Measurements from ENCODE around the gene GRIK4.
A peak's percentile ranks its signal among the peaks of the same experiment; 100 is the strongest.

Gene GRIK4

DNA sequence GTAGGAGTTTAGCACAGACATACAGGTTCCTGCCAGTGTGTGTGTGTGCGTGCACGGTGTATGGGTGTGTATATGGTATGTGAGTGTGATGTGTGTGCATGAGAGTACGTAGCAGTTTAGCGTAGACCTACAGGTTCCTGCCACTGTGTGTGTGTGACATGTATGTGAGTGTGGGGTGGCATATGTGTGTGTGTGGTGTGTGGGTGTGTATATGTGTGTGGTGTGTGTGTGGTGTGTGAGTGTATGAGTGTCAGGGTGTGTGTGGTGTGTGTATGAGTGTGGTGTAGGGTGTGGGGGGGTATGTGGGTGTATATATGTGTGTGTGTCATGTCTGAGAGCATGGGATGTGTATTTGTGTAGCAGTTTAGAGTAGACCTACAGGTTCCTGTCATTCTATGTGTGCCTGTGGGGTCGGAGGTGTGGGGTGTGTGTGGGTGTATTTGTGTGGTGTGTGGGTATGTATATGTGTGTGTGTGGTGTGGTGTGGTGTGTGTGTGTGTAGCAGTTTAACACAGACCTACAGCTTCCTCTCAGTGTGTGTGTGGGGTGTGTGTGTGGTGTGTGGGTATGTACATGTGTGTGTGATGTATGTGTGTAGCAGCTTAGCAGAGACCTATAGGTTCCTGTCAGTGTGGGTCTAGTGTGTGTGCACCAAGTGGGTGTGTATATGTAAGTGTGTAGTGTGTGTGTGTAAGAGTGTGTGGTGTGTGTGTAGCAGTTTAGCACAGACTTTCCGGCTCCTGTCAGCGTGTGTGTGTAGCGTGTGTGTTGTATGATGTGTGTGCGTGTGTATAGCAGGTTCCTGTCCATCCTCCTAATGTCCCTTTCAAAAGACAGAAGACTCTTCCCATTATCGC, 480.5 kb downstream of the GRIK4 start:
- no peak overlapping the region for H3K9ac ChIP-seq
- no peaks in the 10 kb centered on the region for H4K20me1 ChIP-seq
- H3K36me3 ChIP-seq = no peaks in the 10 kb centered on the region
- TF ChIP-seq Cebpa-rat (IDR thresholded peaks at IDR 0.05) = no peak
- H3K4me2 ChIP-seq = no peak overlapping the region
- peaks cover 0 to 7% (median 0%) of the 10 kb centered on the region in 10 experiments; a peak in 2 of 20 replicates for H3K4me1 ChIP-seq
- H3K9me3 ChIP-seq (replicated peaks in 1 of 11) = no peaks in the 10 kb centered on the region
- no peak overlapping the region for H3K4me3 ChIP-seq
- no peaks in the 10 kb centered on the region for H3K27me3 ChIP-seq
- no peak overlapping the region for H3K27ac ChIP-seq

- Histone ChIP-seq H3K9ac (no peak overlapping the region), H4K20me1 (no peaks in the 10 kb centered on the region), H3K4me3 (no peak overlapping the region), H3K4me1 (peaks cover 0 to 7% (median 0%) of the 10 kb centered on the region in 10 experiments; a peak in 2 of 20 replicates), H3K27me3 (no peaks in the 10 kb centered on the region), H3K27ac (no peak overlapping the region), H3K36me3 (no peaks in the 10 kb centered on the region), H3K9me3 (replicated peaks in 1 of 11) (no peaks in the 10 kb centered on the region), H3K4me2 (peak overlapping the region in 5 of 11 experiments; percentile 5 to 38 (median 10); a peak in 9 of 22 replicates)
- TF ChIP-seq Cebpa-rat (IDR thresholded peaks at IDR 0.05) = no peak
These were observed 482.7 kb downstream of the GRIK4 start for GRCh38 chr11:120994091-120994859.

DNA sequence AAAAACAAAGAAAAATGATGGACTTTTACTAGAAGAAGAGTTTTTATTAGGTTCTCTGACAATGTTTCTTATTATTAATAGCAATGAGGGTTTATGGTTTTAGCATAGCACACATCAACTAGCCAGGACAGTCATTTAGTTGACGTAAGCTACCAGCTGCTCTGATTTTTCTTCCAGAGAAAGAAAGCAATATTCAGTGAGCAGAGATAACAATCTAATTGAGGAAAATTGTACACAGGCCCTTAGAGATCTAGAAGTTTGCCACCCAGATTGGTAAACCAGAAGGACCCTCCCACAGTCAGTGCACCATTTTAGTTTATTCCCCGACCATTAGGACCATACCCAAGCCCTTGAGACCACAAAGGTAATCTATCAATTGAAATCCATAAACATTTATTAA, 483.6 kb downstream of the GRIK4 start:
- H4K20me1 ChIP-seq = no peaks in the 10 kb centered on the region
- H3K9me3 ChIP-seq (replicated peaks in 1 of 11) = no peaks in the 10 kb centered on the region
- TF ChIP-seq Cebpa-rat (IDR thresholded peaks at IDR 0.05) = no peak
- peaks cover 0 to 7% (median 0%) of the 10 kb centered on the region in 10 experiments; a peak in 2 of 20 replicates for H3K4me1 ChIP-seq
- H3K9ac ChIP-seq = no peak overlapping the region
- H3K27me3 ChIP-seq = no peaks in the 10 kb centered on the region
- H3K4me3 ChIP-seq = no peak overlapping the region
- no peak overlapping the region for H3K4me2 ChIP-seq
- no peaks in the 10 kb centered on the region for H3K36me3 ChIP-seq
- H3K27ac ChIP-seq = no peak overlapping the region

DNA sequence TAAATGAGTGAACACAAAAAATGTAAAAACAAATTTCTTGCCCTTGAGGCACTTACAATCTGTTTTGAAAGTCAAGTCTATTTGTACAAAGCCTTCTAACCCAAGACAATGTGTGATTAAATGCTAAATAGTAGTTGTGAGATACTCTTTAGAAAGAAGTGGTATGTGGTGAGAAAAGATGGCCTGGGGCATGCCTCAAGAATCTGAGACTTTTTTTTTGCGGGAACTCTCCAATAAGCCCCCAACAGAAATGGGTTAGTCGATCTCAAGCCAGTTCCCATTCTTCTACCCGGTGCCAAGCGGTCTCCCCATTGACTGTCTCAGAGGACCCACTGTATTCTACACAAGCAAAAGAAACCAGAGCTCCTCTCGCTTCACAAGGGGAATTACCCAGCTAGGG, 485.4 kb downstream of the GRIK4 start:
- H3K36me3 ChIP-seq = no peaks in the 10 kb centered on the region
- no peaks in the 10 kb centered on the region for H3K9me3 ChIP-seq (replicated peaks in 1 of 11)
- H3K4me3 ChIP-seq = no peak overlapping the region
- H3K27me3 ChIP-seq = no peaks in the 10 kb centered on the region
- no peak for TF ChIP-seq Cebpa-rat (IDR thresholded peaks at IDR 0.05)
- H3K9ac ChIP-seq = no peak overlapping the region
- no peaks in the 10 kb centered on the region for H4K20me1 ChIP-seq
- no peak overlapping the region for H3K4me2 ChIP-seq
- peaks cover 0 to 7% (median 0%) of the 10 kb centered on the region in 10 experiments; a peak in 2 of 20 replicates for H3K4me1 ChIP-seq
- no peak overlapping the region for H3K27ac ChIP-seq

- Histone ChIP-seq H3K4me3 (no peak overlapping the region), H3K27me3 (no peaks in the 10 kb centered on the region), H3K4me1 (peaks cover 0 to 7% (median 0%) of the 10 kb centered on the region in 10 experiments; a peak in 2 of 20 replicates), H4K20me1 (no peaks in the 10 kb centered on the region), H3K9me3 (replicated peaks in 1 of 11) (no peaks in the 10 kb centered on the region), H3K9ac (no peak overlapping the region), H3K36me3 (no peaks in the 10 kb centered on the region), H3K4me2 (no peak overlapping the region), H3K27ac (no peak overlapping the region)
- no peak for TF ChIP-seq Cebpa-rat (IDR thresholded peaks at IDR 0.05)
These were observed 487.0 kb downstream of the GRIK4 start for GRCh38 chr11:120998581-120998980.

GRCh38 chr11:121004206-121004840, 492.8 kb downstream of the GRIK4 start:
- no peaks in the 10 kb centered on the region for H3K4me1 ChIP-seq
- H3K4me3 ChIP-seq = no peak overlapping the region
- H4K20me1 ChIP-seq = no peaks in the 10 kb centered on the region
- no peak overlapping the region for H3K9ac ChIP-seq
- H3K27me3 ChIP-seq = no peaks in the 10 kb centered on the region
- no peak for TF ChIP-seq Cebpa-rat (IDR thresholded peaks at IDR 0.05)
- peaks cover 9 to 27% (median 21%) of the 10 kb centered on the region in 11 experiments for H3K9me3 ChIP-seq (replicated peaks in 1 of 11)
- no peaks in the 10 kb centered on the region for H3K36me3 ChIP-seq
- no peak overlapping the region for H3K4me2 ChIP-seq
- no peak overlapping the region for H3K27ac ChIP-seq

GRCh38 chr11:121006922-121007321, 495.4 kb downstream of the GRIK4 start:
- H4K20me1 ChIP-seq = no peaks in the 10 kb centered on the region
- no peaks in the 10 kb centered on the region for H3K27me3 ChIP-seq
- no peaks in the 10 kb centered on the region for H3K36me3 ChIP-seq
- H3K4me3 ChIP-seq = no peak overlapping the region
- no peak overlapping the region for H3K4me2 ChIP-seq
- H3K9me3 ChIP-seq (replicated peaks in 1 of 11) = peaks cover 9 to 27% (median 21%) of the 10 kb centered on the region in 11 experiments
- H3K4me1 ChIP-seq = no peaks in the 10 kb centered on the region
- no peak overlapping the region for H3K9ac ChIP-seq
- no peak for TF ChIP-seq Cebpa-rat (IDR thresholded peaks at IDR 0.05)
- no peak overlapping the region for H3K27ac ChIP-seq

- Histone ChIP-seq H3K27ac (no peak overlapping the region), H3K9me3 (replicated peaks in 1 of 11) (peaks cover 9 to 27% (median 21%) of the 10 kb centered on the region in 11 experiments), H3K36me3 (no peaks in the 10 kb centered on the region), H3K27me3 (no peaks in the 10 kb centered on the region), H4K20me1 (no peaks in the 10 kb centered on the region), H3K4me3 (no peak overlapping the region), H3K9ac (no peak overlapping the region), H3K4me1 (no peaks in the 10 kb centered on the region), H3K4me2 (no peak overlapping the region)
- TF ChIP-seq Cebpa-rat (IDR thresholded peaks at IDR 0.05) = no peak
These were observed 497.0 kb downstream of the GRIK4 start for GRCh38 chr11:121008551-121008950.

- H3K36me3 ChIP-seq = no peaks in the 10 kb centered on the region
- H3K4me1 ChIP-seq = no peaks in the 10 kb centered on the region
- peaks cover 0 to 9% (median 4%) of the 10 kb centered on the region in 11 experiments; a peak in 8 of 22 replicates for H3K9me3 ChIP-seq (replicated peaks in 1 of 11)
- H4K20me1 ChIP-seq = no peaks in the 10 kb centered on the region
- H3K27ac ChIP-seq = no peak overlapping the region
- no peak overlapping the region for H3K9ac ChIP-seq
- no peak overlapping the region for H3K4me2 ChIP-seq
- TF ChIP-seq Cebpa-rat (IDR thresholded peaks at IDR 0.05) = no peak
- H3K4me3 ChIP-seq = no peak overlapping the region
- no peaks in the 10 kb centered on the region for H3K27me3 ChIP-seq
These were observed 500.5 kb downstream of the GRIK4 start for GRCh38 chr11:121012091-121012490.
